A549 (cell line): ENCODE data around the gene TRMT11.

ENCODE experiments used
- EP300 ChIP-seq, 2 experiments: fragments of >200 bp; sonication (Bioruptor Twin); formaldehyde crosslinking; IDR thresholded peaks; 2 replicates in 1 of 2; 3 replicates in 1 of 2; pipeline ENCODE4 v1.6.1; 2016 to 2017
- GATA3 ChIP-seq: IDR thresholded peaks from 2 replicates; pipeline ENCODE4 v1.6.1; 2012; ENCODE audit warnings: borderline replicate concordance
- JUN ChIP-seq, 2 experiments: fragments of >200 bp; sonication (Bioruptor Twin); formaldehyde crosslinking; IDR thresholded peaks; 2 replicates in 1 of 2; 3 replicates in 1 of 2; pipeline ENCODE4 v1.6.1; 2016 to 2017
- KDM1A ChIP-seq: fragments of 200-600 bp; sonication (generic); IDR thresholded peaks from 2 replicates; pipeline ENCODE4 v1.6.1; 2016; ENCODE audit warnings: low read depth, mild to moderate bottlenecking
- KDM5A ChIP-seq: fragments of 200-600 bp; sonication (generic); IDR thresholded peaks from 2 replicates; pipeline ENCODE4 v1.6.1; 2016; ENCODE audit warnings: antibody characterized with exemption, mild to moderate bottlenecking
- PHF8 ChIP-seq: fragments of 200-600 bp; sonication (generic); IDR thresholded peaks from 2 replicates; pipeline ENCODE4 v1.6.1; 2016; ENCODE audit warnings: low read depth, mild to moderate bottlenecking, antibody characterized with exemption, moderate library complexity, borderline replicate concordance
- POLR2A ChIP-seq: IDR thresholded peaks from 2 replicates; pipeline ENCODE4 v1.6.1; 2012; ENCODE audit warnings: mild to moderate bottlenecking, low read length
- ZC3H11A ChIP-seq: fragments of 450-650 bp; IDR thresholded peaks from 2 replicates; pipeline ENCODE4 v1.6.1; 2014; ENCODE audit warnings: antibody characterized with exemption, mild to moderate bottlenecking
- TF ChIP-seq, protein P1 (sequence below): fragments of >200 bp; sonication (Bioruptor Twin); formaldehyde crosslinking; IDR thresholded peaks from 3 replicates; pipeline ENCODE4 v1.5.1; 2016
- TF ChIP-seq, protein P2 (sequence below): IDR thresholded peaks from 2 replicates; pipeline ENCODE4 v1.6.1; 2012; ENCODE audit warnings: low read depth, borderline replicate concordance
- TF ChIP-seq, protein P3 (sequence below): fragments of 200-600 bp; sonication (generic); IDR thresholded peaks from 2 replicates; pipeline ENCODE4 v1.6.1; 2016; ENCODE audit warnings: antibody characterized with exemption, mild to moderate bottlenecking, moderate library complexity

DNA sequence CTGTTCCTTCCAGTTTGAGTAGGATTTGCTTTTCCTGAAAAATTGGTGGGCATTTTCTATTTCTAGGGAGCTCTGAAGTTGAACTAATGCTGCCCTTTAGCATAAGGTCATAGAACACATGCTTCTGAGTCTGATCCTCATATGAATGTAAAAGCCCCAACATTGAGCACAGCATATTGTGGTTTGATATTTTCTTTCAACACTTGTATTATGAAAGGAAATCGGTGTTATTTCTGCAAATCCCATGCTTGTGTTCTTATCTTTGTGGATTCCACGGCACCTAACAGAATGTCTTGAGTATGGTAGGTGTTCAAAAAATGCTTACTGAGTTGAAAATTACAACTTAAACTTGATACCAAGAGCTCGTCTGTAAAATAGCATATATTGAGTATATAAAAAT, 85.8 kb downstream of the TRMT11 start:
- TF ChIP-seq, protein P1, sequence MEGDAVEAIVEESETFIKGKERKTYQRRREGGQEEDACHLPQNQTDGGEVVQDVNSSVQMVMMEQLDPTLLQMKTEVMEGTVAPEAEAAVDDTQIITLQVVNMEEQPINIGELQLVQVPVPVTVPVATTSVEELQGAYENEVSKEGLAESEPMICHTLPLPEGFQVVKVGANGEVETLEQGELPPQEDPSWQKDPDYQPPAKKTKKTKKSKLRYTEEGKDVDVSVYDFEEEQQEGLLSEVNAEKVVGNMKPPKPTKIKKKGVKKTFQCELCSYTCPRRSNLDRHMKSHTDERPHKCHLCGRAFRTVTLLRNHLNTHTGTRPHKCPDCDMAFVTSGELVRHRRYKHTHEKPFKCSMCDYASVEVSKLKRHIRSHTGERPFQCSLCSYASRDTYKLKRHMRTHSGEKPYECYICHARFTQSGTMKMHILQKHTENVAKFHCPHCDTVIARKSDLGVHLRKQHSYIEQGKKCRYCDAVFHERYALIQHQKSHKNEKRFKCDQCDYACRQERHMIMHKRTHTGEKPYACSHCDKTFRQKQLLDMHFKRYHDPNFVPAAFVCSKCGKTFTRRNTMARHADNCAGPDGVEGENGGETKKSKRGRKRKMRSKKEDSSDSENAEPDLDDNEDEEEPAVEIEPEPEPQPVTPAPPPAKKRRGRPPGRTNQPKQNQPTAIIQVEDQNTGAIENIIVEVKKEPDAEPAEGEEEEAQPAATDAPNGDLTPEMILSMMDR: no peak
- TF ChIP-seq KDM1A (no peak), EP300 (IDR thresholded peaks at IDR 0.05) (no peak), KDM5A (no peak), POLR2A (no peak), GATA3 (no peak), JUN (IDR thresholded peaks at IDR 0.05) (no peak), ZC3H11A (no peak), PHF8 (no peak)
- TF ChIP-seq, protein P2, sequence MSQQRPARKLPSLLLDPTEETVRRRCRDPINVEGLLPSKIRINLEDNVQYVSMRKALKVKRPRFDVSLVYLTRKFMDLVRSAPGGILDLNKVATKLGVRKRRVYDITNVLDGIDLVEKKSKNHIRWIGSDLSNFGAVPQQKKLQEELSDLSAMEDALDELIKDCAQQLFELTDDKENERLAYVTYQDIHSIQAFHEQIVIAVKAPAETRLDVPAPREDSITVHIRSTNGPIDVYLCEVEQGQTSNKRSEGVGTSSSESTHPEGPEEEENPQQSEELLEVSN: no peak
- TF ChIP-seq, protein P3, sequence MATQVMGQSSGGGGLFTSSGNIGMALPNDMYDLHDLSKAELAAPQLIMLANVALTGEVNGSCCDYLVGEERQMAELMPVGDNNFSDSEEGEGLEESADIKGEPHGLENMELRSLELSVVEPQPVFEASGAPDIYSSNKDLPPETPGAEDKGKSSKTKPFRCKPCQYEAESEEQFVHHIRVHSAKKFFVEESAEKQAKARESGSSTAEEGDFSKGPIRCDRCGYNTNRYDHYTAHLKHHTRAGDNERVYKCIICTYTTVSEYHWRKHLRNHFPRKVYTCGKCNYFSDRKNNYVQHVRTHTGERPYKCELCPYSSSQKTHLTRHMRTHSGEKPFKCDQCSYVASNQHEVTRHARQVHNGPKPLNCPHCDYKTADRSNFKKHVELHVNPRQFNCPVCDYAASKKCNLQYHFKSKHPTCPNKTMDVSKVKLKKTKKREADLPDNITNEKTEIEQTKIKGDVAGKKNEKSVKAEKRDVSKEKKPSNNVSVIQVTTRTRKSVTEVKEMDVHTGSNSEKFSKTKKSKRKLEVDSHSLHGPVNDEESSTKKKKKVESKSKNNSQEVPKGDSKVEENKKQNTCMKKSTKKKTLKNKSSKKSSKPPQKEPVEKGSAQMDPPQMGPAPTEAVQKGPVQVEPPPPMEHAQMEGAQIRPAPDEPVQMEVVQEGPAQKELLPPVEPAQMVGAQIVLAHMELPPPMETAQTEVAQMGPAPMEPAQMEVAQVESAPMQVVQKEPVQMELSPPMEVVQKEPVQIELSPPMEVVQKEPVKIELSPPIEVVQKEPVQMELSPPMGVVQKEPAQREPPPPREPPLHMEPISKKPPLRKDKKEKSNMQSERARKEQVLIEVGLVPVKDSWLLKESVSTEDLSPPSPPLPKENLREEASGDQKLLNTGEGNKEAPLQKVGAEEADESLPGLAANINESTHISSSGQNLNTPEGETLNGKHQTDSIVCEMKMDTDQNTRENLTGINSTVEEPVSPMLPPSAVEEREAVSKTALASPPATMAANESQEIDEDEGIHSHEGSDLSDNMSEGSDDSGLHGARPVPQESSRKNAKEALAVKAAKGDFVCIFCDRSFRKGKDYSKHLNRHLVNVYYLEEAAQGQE: no peak
